GM23338 (cell line): ENCODE results near the gene U2AF1L4.

Source experiments
- ETS1 ChIP-seq: IDR thresholded peaks from 2 replicates; pipeline ENCODE4 v1.6.1; 2016; ENCODE audit warnings: antibody characterized with exemption
- EZH2phosphoT487 ChIP-seq: fragments of 200-600 bp; sonication (generic); IDR thresholded peaks from one replicate; pipeline ENCODE4 v1.8.1; 2018; ENCODE audit warnings: antibody characterized with exemption; ENCODE audit not compliant: unreplicated experiment
- TF ChIP-seq, protein P1 (sequence below), 2 experiments: fragments of 200-600 bp in 1 of 2; sonication (generic) in 1 of 2; conservative IDR thresholded peaks; 2 replicates each; pipeline versions ENCODE4 v1.5.1 to v1.6.1; 2016 to 2017; ENCODE audit warnings: antibody characterized with exemption in 2 of 2, low read depth in 2 of 2, mild to moderate bottlenecking in 2 of 2, moderate library complexity in 1 of 2
- TF ChIP-seq, protein P2 (sequence below): IDR thresholded peaks from one replicate; pipeline ENCODE4 v1.6.1; 2018; ENCODE audit warnings: antibody characterized with exemption; ENCODE audit not compliant: unreplicated experiment

DNA sequence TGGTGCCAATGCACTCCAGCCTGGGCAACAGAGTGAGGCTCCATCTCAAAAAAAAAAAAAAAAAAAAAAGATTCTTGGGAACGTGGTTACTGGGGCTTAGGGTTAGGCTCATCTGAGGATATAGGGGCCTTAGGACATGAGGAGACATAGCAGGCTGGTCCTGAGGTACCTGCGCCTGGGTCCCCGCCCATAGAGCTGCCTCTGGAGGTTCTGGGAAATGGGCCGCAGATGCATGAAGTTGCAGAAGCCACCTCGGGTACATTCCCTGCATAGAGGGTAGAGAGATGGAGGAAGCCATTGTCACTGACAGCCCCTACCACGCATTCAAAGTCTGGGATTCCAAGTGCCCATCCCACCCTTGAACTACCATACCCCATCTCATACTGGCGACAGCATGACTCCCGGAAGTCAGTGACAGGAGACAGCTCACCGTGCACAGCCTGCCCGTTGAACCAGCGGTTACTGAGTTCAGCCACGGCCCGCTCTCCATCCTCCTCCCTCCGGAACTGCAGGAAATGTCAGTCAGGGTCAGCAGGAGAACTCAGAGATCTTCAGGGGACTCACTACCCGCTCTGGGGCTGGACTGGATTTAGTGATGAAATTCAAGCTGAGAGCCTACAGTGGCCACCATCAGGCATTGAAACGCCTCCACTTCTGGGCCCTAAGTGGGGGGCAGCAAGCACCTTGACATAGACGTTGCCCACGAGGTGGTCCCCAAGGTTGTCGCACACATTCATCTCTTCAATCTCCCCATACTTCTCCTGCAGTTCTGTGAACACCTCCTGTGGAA lies 1.4 kb downstream of the U2AF1L4 start:
- TF ChIP-seq EZH2phosphoT487: no peak
- TF ChIP-seq, protein P1, sequence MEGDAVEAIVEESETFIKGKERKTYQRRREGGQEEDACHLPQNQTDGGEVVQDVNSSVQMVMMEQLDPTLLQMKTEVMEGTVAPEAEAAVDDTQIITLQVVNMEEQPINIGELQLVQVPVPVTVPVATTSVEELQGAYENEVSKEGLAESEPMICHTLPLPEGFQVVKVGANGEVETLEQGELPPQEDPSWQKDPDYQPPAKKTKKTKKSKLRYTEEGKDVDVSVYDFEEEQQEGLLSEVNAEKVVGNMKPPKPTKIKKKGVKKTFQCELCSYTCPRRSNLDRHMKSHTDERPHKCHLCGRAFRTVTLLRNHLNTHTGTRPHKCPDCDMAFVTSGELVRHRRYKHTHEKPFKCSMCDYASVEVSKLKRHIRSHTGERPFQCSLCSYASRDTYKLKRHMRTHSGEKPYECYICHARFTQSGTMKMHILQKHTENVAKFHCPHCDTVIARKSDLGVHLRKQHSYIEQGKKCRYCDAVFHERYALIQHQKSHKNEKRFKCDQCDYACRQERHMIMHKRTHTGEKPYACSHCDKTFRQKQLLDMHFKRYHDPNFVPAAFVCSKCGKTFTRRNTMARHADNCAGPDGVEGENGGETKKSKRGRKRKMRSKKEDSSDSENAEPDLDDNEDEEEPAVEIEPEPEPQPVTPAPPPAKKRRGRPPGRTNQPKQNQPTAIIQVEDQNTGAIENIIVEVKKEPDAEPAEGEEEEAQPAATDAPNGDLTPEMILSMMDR (conservative IDR thresholded peaks at IDR 0.05; ENCODE audit: low read depth in 2 of 2): no peak
- TF ChIP-seq, protein P2, sequence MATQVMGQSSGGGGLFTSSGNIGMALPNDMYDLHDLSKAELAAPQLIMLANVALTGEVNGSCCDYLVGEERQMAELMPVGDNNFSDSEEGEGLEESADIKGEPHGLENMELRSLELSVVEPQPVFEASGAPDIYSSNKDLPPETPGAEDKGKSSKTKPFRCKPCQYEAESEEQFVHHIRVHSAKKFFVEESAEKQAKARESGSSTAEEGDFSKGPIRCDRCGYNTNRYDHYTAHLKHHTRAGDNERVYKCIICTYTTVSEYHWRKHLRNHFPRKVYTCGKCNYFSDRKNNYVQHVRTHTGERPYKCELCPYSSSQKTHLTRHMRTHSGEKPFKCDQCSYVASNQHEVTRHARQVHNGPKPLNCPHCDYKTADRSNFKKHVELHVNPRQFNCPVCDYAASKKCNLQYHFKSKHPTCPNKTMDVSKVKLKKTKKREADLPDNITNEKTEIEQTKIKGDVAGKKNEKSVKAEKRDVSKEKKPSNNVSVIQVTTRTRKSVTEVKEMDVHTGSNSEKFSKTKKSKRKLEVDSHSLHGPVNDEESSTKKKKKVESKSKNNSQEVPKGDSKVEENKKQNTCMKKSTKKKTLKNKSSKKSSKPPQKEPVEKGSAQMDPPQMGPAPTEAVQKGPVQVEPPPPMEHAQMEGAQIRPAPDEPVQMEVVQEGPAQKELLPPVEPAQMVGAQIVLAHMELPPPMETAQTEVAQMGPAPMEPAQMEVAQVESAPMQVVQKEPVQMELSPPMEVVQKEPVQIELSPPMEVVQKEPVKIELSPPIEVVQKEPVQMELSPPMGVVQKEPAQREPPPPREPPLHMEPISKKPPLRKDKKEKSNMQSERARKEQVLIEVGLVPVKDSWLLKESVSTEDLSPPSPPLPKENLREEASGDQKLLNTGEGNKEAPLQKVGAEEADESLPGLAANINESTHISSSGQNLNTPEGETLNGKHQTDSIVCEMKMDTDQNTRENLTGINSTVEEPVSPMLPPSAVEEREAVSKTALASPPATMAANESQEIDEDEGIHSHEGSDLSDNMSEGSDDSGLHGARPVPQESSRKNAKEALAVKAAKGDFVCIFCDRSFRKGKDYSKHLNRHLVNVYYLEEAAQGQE: no peak
- no peak for TF ChIP-seq ETS1
